ENCODE measurements around the gene GPAM.

GPAM gene

DNA sequence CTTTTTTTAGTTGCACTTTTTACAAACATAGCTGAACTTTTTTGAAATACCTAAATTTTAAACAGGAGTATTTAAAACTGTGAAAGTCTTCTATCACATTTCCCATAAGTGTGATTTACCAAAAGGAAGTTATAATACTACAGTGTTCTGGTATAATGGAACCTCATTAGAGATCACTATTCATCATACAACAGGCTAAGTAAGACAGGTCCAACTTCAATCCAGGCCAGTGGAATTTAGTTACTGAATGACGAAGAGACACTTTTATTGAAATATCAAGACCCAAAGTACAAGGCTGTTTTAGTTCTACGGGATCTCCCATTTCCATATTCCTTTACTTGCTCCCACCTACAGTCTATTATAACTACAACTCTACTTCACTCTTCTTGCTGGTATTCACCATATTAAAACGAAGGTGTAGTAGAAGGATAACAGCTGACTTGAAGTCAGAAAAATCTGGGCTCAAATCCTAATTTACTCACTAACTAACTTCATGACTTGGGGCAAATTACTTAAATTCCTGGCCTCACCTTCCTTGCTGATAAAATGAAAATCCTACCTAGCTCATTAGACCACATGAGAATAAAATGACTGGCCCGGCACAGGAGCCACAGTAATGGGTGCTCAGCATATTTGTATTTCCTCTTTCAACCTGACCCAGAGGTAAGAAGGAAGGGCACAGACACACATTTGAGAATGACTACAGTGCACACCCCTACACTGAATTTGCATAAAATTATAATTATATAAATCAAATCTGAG, 21.6 kb downstream of the GPAM start (continued):
- TF ChIP-seq, protein P1, sequence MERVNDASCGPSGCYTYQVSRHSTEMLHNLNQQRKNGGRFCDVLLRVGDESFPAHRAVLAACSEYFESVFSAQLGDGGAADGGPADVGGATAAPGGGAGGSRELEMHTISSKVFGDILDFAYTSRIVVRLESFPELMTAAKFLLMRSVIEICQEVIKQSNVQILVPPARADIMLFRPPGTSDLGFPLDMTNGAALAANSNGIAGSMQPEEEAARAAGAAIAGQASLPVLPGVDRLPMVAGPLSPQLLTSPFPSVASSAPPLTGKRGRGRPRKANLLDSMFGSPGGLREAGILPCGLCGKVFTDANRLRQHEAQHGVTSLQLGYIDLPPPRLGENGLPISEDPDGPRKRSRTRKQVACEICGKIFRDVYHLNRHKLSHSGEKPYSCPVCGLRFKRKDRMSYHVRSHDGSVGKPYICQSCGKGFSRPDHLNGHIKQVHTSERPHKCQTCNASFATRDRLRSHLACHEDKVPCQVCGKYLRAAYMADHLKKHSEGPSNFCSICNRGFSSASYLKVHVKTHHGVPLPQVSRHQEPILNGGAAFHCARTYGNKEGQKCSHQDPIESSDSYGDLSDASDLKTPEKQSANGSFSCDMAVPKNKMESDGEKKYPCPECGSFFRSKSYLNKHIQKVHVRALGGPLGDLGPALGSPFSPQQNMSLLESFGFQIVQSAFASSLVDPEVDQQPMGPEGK (CRISPR knock-in tag; IDR thresholded peaks at IDR 0.05; ENCODE audit: borderline replicate concordance): no peak
- TF ChIP-seq, protein P2, sequence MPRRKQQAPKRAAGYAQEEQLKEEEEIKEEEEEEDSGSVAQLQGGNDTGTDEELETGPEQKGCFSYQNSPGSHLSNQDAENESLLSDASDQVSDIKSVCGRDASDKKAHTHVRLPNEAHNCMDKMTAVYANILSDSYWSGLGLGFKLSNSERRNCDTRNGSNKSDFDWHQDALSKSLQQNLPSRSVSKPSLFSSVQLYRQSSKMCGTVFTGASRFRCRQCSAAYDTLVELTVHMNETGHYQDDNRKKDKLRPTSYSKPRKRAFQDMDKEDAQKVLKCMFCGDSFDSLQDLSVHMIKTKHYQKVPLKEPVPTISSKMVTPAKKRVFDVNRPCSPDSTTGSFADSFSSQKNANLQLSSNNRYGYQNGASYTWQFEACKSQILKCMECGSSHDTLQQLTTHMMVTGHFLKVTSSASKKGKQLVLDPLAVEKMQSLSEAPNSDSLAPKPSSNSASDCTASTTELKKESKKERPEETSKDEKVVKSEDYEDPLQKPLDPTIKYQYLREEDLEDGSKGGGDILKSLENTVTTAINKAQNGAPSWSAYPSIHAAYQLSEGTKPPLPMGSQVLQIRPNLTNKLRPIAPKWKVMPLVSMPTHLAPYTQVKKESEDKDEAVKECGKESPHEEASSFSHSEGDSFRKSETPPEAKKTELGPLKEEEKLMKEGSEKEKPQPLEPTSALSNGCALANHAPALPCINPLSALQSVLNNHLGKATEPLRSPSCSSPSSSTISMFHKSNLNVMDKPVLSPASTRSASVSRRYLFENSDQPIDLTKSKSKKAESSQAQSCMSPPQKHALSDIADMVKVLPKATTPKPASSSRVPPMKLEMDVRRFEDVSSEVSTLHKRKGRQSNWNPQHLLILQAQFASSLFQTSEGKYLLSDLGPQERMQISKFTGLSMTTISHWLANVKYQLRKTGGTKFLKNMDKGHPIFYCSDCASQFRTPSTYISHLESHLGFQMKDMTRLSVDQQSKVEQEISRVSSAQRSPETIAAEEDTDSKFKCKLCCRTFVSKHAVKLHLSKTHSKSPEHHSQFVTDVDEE (CRISPR knock-in tag; IDR thresholded peaks at IDR 0.05): no peak
- TF ChIP-seq CSDC2 (CRISPR knock-in tag; IDR thresholded peaks at IDR 0.05) (no peak), BACH2 (CRISPR knock-in tag; IDR thresholded peaks at IDR 0.05; ENCODE audit: borderline replicate concordance) (no peak), ZNF70 (CRISPR knock-in tag; IDR thresholded peaks at IDR 0.05) (no peak)

DNA sequence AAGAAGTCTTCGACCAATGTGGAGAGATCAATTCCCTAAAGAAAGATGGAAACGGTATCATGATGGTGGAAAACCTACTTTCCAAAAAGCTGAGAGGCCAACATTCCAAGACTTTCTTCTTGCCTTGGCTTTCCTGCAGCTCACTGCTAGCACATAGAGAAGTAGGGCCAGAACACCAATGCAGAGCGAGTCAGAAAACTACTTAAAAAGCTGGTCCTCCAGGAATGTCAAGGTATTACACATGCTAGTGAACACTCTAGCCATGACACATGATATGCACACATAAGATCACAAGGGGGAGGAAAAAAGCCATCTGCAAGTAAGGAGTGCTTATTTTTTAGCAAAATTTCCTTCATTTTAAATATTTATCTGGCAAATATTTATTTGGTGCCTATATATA, 22.7 kb downstream of the GPAM start:
- ATAC-seq: no peak
- TF ChIP-seq TOX (CRISPR knock-in tag; IDR thresholded peaks at IDR 0.05; ENCODE audit: borderline replicate concordance) (no peak), ESRRG (CRISPR knock-in tag; IDR thresholded peaks at IDR 0.05) (no peak), ZNF565 (CRISPR knock-in tag; conservative IDR thresholded peaks at IDR 0.05; ENCODE audit: low read depth) (no peak), CSDC2 (CRISPR knock-in tag; IDR thresholded peaks at IDR 0.05) (no peak), ZNF8 (CRISPR knock-in tag; IDR thresholded peaks at IDR 0.05) (no peak), ZNF70 (CRISPR knock-in tag; IDR thresholded peaks at IDR 0.05) (no peak), ZC3H10 (CRISPR knock-in tag; IDR thresholded peaks at IDR 0.05) (no peak), OSR1 (CRISPR knock-in tag; IDR thresholded peaks at IDR 0.05) (no peak), ZFP3 (CRISPR knock-in tag; IDR thresholded peaks at IDR 0.05) (no peak), RARB (CRISPR knock-in tag; IDR thresholded peaks at IDR 0.05) (no peak)
- TF ChIP-seq, protein P3, sequence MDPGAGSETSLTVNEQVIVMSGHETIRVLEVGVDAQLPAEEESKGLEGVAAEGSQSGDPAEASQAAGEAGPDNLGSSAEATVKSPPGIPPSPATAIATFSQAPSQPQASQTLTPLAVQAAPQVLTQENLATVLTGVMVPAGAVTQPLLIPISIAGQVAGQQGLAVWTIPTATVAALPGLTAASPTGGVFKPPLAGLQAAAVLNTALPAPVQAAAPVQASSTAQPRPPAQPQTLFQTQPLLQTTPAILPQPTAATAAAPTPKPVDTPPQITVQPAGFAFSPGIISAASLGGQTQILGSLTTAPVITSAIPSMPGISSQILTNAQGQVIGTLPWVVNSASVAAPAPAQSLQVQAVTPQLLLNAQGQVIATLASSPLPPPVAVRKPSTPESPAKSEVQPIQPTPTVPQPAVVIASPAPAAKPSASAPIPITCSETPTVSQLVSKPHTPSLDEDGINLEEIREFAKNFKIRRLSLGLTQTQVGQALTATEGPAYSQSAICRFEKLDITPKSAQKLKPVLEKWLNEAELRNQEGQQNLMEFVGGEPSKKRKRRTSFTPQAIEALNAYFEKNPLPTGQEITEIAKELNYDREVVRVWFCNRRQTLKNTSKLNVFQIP (CRISPR knock-in tag; IDR thresholded peaks at IDR 0.05; ENCODE audit: borderline replicate concordance, low read depth): no peak
- TF ChIP-seq, protein P4, sequence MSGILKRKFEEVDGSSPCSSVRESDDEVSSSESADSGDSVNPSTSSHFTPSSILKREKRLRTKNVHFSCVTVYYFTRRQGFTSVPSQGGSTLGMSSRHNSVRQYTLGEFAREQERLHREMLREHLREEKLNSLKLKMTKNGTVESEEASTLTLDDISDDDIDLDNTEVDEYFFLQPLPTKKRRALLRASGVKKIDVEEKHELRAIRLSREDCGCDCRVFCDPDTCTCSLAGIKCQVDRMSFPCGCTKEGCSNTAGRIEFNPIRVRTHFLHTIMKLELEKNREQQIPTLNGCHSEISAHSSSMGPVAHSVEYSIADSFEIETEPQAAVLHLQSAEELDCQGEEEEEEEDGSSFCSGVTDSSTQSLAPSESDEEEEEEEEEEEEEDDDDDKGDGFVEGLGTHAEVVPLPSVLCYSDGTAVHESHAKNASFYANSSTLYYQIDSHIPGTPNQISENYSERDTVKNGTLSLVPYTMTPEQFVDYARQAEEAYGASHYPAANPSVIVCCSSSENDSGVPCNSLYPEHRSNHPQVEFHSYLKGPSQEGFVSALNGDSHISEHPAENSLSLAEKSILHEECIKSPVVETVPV (CRISPR knock-in tag; IDR thresholded peaks at IDR 0.05): no peak
- TF ChIP-seq, protein P1 (CRISPR knock-in tag; IDR thresholded peaks at IDR 0.05; ENCODE audit: borderline replicate concordance): no peak
- TF ChIP-seq, protein P2 (CRISPR knock-in tag; IDR thresholded peaks at IDR 0.05): no peak
- TF ChIP-seq, protein P5, sequence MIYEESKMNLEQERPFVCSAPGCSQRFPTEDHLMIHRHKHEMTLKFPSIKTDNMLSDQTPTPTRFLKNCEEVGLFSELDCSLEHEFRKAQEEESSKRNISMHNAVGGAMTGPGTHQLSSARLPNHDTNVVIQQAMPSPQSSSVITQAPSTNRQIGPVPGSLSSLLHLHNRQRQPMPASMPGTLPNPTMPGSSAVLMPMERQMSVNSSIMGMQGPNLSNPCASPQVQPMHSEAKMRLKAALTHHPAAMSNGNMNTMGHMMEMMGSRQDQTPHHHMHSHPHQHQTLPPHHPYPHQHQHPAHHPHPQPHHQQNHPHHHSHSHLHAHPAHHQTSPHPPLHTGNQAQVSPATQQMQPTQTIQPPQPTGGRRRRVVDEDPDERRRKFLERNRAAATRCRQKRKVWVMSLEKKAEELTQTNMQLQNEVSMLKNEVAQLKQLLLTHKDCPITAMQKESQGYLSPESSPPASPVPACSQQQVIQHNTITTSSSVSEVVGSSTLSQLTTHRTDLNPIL (CRISPR knock-in tag; IDR thresholded peaks at IDR 0.05; ENCODE audit: low read depth): no peak

All from SK-N-SH treated with all-trans-retinoic acid at 6 μM for 48 hours (cell line).